Hepatocyte (in vitro differentiated cells): ENCODE measurements around the gene PNPLA8.

ENCODE experiments used
- CTCF ChIP-seq: fragments of 200-600 bp; sonication (generic); IDR thresholded peaks from 2 replicates; pipeline ENCODE4 v1.5.1; 2016; ENCODE audit warnings: antibody characterized with exemption, mild to moderate bottlenecking; ENCODE audit not compliant: poor library complexity
- EZH2phosphoT487 ChIP-seq: fragments of 200-600 bp; sonication (generic); IDR thresholded peaks from one replicate; pipeline ENCODE4 v1.6.1; 2018; ENCODE audit warnings: antibody characterized with exemption, mild to moderate bottlenecking, low read depth, moderate library complexity; ENCODE audit not compliant: unreplicated experiment, severe bottlenecking

DNA sequence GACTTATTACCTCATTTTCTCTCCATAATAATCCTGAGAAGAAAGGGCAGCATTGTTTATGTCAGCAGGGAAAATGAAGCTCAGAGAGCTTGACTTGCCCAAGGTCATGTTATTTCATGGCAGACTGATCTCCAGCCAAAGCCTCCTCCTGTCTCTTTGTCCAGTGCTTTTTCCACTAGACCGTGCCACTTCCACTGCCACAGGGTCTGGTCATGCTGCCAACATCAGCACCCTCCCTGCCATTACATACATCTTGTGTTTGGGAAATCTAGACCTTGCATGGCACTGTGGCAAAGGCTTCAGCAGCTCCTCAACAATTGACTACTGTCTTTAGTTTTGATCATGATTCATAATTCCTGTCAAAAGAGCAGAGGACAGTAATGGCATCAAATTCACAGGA is 94.8 kb downstream of the PNPLA8 start:
- TF ChIP-seq EZH2phosphoT487, result no peak
- no peak for TF ChIP-seq CTCF
